OCI-LY3 (cell line): ENCODE data around the gene SYPL2.

Source experiments
- H2AFZ ChIP-seq: fragments of 200-600, 300-600 bp; shearing (Covaris generic); 2 replicates; pipeline ENCODE4 v1.6.0; 2014; ENCODE audit warnings: antibody characterized with exemption, low read depth, low read length
- H3K27ac ChIP-seq: fragments of 200-600, 300-600 bp; sonication (generic); 2 replicates; pipeline ENCODE4 v1.5.1; 2014; ENCODE audit warnings: mild to moderate bottlenecking, low read length, moderate library complexity, mixed read lengths
- H3K27me3 ChIP-seq: fragments of 200-600, 300-600 bp; sonication (generic); 2 replicates; pipeline ENCODE4 v1.6.1; 2014; ENCODE audit warnings: low read depth, low read length, mixed read lengths
- H3K36me3 ChIP-seq: fragments of 200-600, 300-600 bp; sonication (generic); replicated peaks from 2 replicates; pipeline ENCODE3; 2014; ENCODE audit warnings: low read depth, low read length, mixed read lengths
- H3K4me1 ChIP-seq: fragments of 300-600, 200-600 bp; sonication (generic); 2 replicates; pipeline ENCODE4 v1.6.1; 2014; ENCODE audit warnings: low read length, mixed read lengths
- H3K4me2 ChIP-seq: fragments of 200-600, 300-600 bp; sonication (generic); 2 replicates; pipeline ENCODE4 v1.6.1; 2014; ENCODE audit warnings: low read length, mixed read lengths
- H3K4me3 ChIP-seq: fragments of 300-600, 200-600 bp; sonication (generic); 2 replicates; pipeline ENCODE4 v1.5.1; 2014; ENCODE audit warnings: antibody characterized with exemption, mild to moderate bottlenecking, low read length, moderate library complexity
- H3K79me2 ChIP-seq: fragments of 300-600, 200-600 bp; shearing (Covaris generic); 2 replicates; pipeline ENCODE4 v1.6.1; 2014; ENCODE audit warnings: mild to moderate bottlenecking, low read length, mixed read lengths
- H3K9ac ChIP-seq: fragments of 300-600, 200-600 bp; shearing (Covaris generic); 2 replicates; pipeline ENCODE4 v1.6.0; 2014; ENCODE audit warnings: mild to moderate bottlenecking, low read length, moderate library complexity
- H3K9me3 ChIP-seq: fragments of 200-600, 300-600 bp; shearing (Covaris generic); 2 replicates; pipeline ENCODE4 v1.6.1; 2014; ENCODE audit warnings: low read length, mixed read lengths; ENCODE audit not compliant: insufficient read depth
- H4K20me1 ChIP-seq: fragments of 200-600, 300-600 bp; sonication (generic); 2 replicates; pipeline ENCODE4 v1.6.1; 2016; ENCODE audit warnings: low read length, mixed read lengths; ENCODE audit not compliant: insufficient read depth
- CTCF ChIP-seq: fragments of 200-600, 300-600 bp; sonication (generic); IDR thresholded peaks from 2 replicates; pipeline ENCODE4 v1.5.1; 2014; ENCODE audit warnings: antibody characterized with exemption, low read length, low read depth
- EZH2phosphoT487 ChIP-seq: fragments of 200-600 bp; shearing (Covaris generic); IDR thresholded peaks from 2 replicates; pipeline ENCODE4 v1.6.1; 2018; ENCODE audit warnings: antibody characterized with exemption, mixed run types, low read depth

SYPL2 gene

GRCh38 chr1:109466452-109467300, at the start of gene SYPL2:
TSS of gene SYPL2 (plus strand) at chr1:109466546. CDS start at chr1:109466844, 298 bp downstream.
- Histone ChIP-seq H3K4me2 (no peak within 1 kb of the TSS), H4K20me1 (no peaks in the 10 kb centered on the region), H3K27me3 (peaks cover 18% of the 10 kb centered on the region; the same call in 1 of the 2 replicates), H3K4me3 (no peak within 1 kb of the TSS), H3K27ac (no peak within 1 kb of the TSS), H3K9ac (no peak within 1 kb of the TSS), H2AFZ (no peak within 1 kb of the TSS), H3K4me1 (no peaks in the 10 kb centered on the region), H3K36me3 (no peaks in the 10 kb centered on the region), H3K79me2 (no peaks in the 10 kb centered on the region), H3K9me3 (no peaks in the 10 kb centered on the region)
- TF ChIP-seq CTCF = no peak
- TF ChIP-seq EZH2phosphoT487 = no peak

- 0 out of 2 replicates have a peak overlapping the region, but pooled peaks have one; percentile 14 for H3K4me2 ChIP-seq
- H3K9ac ChIP-seq = no peak overlapping the region
- H3K79me2 ChIP-seq = peaks cover 81% of the 10 kb centered on the region
- peaks cover 13% of the 10 kb centered on the region for H3K36me3 ChIP-seq
- H4K20me1 ChIP-seq = no peaks in the 10 kb centered on the region
- H3K27ac ChIP-seq = no peak overlapping the region
- no peak for TF ChIP-seq CTCF
- TF ChIP-seq EZH2phosphoT487 = no peak
- no peak overlapping the region for H2AFZ ChIP-seq
- H3K4me1 ChIP-seq = peaks cover 15% of the 10 kb centered on the region
- no peaks in the 10 kb centered on the region for H3K9me3 ChIP-seq
- no peaks in the 10 kb centered on the region for H3K27me3 ChIP-seq
- H3K4me3 ChIP-seq = no peak overlapping the region
Measured at GRCh38 chr1:109423498-109423897, 42.8 kb upstream of the SYPL2 start.

GRCh38 chr1:109425391-109426280, 40.7 kb upstream of the SYPL2 start:
- no peaks in the 10 kb centered on the region for H4K20me1 ChIP-seq
- peaks cover 15% of the 10 kb centered on the region for H3K4me1 ChIP-seq
- H3K4me2 ChIP-seq = peak overlapping the region; percentile 59
- H2AFZ ChIP-seq = no peak overlapping the region
- H3K79me2 ChIP-seq = peaks cover 66% of the 10 kb centered on the region
- peaks cover 9% of the 10 kb centered on the region for H3K36me3 ChIP-seq
- no peaks in the 10 kb centered on the region for H3K9me3 ChIP-seq
- H3K4me3 ChIP-seq = peak overlapping the region; percentile 89
- TF ChIP-seq EZH2phosphoT487 (no peak), CTCF (no peak)
- H3K9ac ChIP-seq = peak overlapping the region; percentile 63
- peak overlapping the region; percentile 72 for H3K27ac ChIP-seq
- H3K27me3 ChIP-seq = no peaks in the 10 kb centered on the region
